GM19438 (cell line): ENCODE results near the gene CEBPG.

Source experiments
- ATAC-seq: cut with Tn5 transposase; IDR thresholded peaks from one replicate; pipeline ENCODE4 v1.9.1; 2021; ENCODE audit warnings: low read depth; ENCODE audit not compliant: unreplicated experiment

The CEBPG gene

DNA sequence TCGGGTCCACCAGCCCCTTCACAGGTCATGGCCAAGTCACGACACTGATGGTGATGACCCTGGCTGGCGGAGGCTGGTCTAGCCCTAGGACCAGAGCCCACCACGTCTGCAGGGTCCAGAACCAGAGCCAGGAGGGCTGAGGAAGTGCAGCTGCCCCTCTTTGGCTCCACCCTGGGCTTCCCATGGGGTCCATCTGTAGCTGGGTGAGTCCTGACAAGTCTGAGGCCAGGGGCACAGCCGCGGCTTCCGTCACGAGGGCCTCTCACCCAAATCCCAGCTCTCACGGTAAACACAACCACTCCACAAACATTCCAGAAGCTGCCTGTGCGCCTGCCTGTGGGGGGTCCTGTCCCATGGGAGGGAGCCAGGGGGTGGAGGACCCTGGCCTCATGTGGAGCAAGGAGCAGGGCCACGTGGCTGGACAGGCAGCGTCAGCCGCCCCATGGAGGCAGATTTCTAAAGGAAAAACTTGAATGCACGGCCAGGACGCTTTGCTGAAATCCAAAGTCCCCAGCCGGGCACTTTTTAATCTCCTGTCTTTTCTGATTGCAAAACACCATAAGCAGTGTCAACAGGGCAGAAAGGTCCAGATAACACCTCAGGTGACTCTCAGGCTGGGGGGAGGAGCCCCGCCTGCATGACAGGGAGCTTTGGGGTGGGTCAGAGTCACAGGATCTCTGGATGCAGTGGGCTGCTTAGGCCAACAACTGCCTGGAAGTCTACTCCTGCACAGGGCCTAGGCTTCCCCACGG, 29.9 kb downstream of the CEBPG start:
- no peak for ATAC-seq

DNA sequence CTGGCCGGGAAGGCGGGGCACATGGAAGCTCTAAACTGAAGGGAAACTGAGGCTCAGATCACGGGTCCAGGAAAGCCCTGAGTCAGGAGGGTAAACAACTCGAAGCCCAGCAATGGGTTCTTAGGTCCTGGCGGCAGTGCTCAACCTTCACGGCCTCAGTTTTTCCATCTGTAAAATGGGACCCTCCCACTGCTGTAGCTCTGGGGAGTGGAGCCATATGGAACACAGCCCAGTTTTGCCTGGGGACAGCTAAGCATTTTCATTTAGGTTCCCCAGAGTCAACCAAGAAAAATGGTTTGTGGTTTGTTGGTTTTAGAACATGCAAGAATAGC, 30.4 kb downstream of the CEBPG start:
- no peak for ATAC-seq

DNA sequence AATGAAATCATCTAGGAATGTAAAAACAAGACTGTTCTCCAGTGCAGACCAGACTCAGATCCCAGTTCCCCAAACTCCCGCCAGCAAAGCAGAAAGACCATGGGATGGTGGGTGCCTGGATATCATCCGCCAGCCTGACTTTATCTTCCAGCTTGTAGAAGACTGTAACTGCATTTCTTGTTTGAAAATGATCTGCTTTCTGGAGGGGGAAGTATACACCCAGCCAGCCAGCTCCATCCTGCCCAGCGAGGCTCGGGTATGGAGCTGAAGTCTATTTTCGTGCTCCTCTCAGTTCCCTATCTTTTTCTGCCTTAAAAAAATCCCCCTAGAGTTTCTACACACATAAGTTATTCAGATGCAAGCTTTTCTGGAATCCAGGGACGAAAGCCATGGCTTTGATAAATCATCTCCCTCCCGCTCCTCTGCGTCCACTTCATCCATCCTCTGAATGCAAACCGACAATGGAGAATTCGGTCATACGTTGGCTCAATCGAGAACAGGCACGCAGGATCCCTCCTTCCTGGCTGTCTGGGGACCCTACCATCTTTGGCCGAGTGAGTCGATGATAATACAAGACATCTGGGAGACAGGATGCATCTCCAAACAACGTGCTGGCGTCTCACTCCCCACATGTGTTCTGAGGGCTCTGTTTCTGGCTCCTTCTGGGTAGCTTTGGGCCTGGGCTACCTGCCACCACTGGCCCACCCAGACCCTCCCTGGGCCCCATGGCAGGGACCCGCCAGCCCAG, 31.2 kb downstream of the CEBPG start:
- no peak for ATAC-seq

- no peak for ATAC-seq
Measured at GRCh38 chr19:33405254-33405552, 31.7 kb downstream of the CEBPG start.

GRCh38 chr19:33405553-33406461, 32.3 kb downstream of the CEBPG start:
- ATAC-seq, result no peak

DNA sequence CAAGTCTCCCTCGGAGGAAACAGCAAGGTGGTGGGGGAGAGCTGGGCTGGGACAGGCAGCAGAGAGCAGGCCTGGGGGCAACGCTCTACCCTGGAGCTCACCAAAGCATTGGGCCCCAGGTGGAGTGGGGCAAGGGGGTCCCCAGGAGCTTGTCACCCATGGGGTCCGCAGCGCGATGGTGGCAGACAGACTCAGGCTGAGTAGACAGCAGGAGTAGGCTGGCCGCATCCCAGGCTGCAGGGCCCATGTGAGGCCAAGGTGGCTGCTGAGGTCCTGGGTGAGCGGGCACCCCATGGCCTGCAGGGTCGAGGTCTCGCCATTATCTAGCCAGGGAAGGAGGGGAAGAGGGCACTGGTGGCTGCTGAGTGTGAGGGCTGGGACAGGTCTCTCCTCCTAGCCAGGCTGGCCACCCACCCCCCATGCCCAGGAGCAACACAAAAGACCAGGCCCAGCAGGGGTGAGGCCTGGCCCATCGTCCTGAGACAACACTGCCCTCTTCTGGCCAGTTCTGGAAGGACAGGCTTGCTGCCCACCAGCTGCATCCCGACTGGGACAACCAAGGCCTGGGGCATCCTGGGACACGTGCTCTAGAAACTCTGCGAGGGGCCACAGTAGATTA, 33.1 kb downstream of the CEBPG start:
- ATAC-seq, result no peak

GRCh38 chr19:33407140-33407551, 33.6 kb downstream of the CEBPG start:
- no peak for ATAC-seq

- no peak for ATAC-seq
Measured at GRCh38 chr19:33407716-33408115, 34.2 kb downstream of the CEBPG start.

DNA sequence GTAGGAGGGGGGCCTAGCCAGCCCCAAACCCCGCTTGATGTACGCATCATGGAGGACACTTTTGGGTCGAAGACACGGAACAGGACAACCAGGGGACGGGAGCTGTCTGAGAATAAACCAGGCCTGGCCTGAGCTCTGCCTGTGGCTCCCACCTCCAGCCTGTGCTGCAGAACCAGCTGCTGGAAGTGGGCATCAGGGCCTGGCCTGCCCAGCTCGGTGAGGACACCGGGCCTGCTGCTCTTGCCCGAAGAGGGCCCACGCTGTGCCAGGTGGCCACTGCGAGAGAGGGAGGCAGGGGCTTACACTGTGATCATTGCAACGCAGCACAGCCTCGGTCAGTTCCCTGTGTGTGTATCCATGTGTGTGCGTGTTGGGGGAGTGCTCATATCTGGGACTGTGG, 34.6 kb downstream of the CEBPG start:
- no peak for ATAC-seq

GRCh38 chr19:33408538-33409434, 35.3 kb downstream of the CEBPG start:
- no peak for ATAC-seq

- ATAC-seq, result no peak
Measured at GRCh38 chr19:33409906-33410685, 36.6 kb downstream of the CEBPG start.

- ATAC-seq, result no peak
Measured at GRCh38 chr19:33410915-33411401, 37.4 kb downstream of the CEBPG start.

- ATAC-seq, result no peak
Measured at GRCh38 chr19:33411621-33412180, 38.2 kb downstream of the CEBPG start.

DNA sequence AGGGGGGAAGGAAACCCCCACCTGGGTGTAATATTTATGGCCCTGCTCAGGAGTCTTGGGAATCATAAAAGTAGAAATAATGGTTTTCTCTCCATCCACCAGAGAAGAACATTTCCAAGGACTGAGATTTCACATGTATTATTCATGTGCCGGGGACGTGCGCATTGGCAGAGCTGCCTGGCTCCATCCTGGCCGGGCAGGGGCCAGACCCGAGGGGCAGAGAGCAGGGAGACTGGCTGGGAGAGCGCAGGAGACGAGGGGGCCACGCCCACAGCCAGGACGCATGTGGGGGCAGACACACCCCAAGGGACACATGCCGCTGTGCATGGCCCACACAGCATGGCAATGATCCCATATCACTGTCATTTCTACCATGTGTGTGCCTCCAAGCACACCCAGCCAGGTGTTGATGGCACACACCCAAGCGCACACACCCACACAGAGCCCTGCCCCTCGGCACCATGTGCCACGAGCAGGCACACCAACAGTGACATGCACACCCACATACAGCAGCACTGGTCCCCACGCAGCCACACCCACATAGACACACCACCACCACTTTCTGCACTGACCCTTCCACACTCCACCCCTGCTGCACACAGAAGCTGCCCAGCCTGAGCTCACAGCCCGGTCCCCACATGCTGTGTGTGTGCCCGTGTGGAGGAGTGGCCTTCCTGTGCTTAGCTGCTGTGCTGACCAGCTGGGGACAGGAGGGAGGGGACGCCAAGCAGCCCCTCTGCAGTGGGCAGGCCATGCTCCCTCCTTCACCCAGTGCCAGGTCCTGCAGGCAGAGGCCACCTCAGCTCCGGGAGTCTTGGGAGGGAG, 39.3 kb downstream of the CEBPG start:
- no peak for ATAC-seq

- no peak for ATAC-seq
Measured at GRCh38 chr19:33413426-33413725, 39.9 kb downstream of the CEBPG start.

DNA sequence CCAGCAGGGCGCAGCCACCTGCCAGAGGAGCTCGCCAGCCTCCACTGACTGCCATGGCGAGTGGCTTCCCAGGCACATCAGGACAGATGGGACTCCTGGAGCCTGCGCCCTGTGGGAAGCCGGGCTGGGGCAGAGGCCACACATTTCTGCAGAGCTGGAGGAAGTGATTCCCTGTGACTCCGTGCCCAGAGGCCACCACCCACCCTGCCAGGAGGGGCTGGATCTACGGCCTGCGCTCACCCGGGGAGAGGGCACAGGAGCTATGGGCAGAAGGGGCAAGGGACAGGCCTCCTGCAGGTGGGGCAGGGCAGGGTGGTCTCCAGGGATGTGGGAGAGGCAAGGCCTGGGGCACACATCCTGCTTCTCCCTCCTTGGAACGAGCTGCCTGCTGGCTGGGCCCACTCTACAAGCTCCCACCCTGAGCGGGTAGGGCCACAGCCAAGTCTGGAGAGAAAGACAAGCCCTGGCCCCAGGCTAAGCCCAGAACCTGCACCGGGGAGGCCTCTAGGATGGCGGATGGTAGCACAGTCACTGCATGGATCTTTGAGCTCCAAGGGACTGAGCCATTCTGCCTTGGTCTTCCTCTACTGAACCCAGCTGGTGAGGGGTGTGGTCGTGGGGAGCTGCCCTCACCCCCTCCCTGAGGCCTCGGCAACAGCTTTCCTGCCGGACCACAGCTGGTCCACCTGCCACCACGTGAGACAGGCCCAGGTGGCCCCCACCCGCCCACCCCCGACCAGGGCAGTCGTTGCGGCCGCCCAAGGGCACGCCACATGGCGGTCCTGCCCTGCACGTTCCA, 40.6 kb downstream of the CEBPG start:
- no peak for ATAC-seq
